ENCODE results near the gene CEP162. TPM values are rescaled to one million over a fixed set of nuclear protein-coding genes. Genes with fewer than 3 reads are reported as not detected.

The CEP162 gene
- total and polyA plus RNA-seq, 12 donors = 2.1 to 5.6 (median 3.8) TPM

DNA sequence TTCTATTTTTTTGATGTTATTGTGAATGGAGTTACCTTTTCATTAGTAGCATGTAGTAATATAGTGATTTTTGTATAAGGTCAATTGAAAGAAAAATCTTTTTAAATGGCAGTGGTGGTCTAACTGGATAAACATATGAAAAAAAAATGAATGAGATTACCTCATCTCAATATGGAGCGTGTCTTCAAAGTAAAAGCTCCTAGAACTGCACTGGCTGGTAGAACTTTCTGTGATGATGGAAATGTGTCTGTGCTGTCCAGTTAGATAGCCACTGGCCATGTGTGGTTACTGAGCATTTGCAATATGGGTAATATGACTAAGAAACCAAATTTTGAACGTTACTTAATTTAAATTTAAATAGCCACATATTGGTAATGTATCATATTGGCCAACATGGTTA, 149.8 kb downstream of the CEP162 start:
- ATAC-seq (no peak), DNase-seq (no peak)
- Histone ChIP-seq H3K4me1 (no peaks in the 10 kb centered on the region), H3K9me3 (no peaks in the 10 kb centered on the region), H3K36me3 (no peaks in the 10 kb centered on the region), H3K27ac (no peak overlapping the region), H3K27me3 (peaks cover 0 to 6% (median 0%) of the 10 kb centered on the region in 7 donors), H3K4me3 (no peak overlapping the region)
- TF ChIP-seq, protein P1, sequence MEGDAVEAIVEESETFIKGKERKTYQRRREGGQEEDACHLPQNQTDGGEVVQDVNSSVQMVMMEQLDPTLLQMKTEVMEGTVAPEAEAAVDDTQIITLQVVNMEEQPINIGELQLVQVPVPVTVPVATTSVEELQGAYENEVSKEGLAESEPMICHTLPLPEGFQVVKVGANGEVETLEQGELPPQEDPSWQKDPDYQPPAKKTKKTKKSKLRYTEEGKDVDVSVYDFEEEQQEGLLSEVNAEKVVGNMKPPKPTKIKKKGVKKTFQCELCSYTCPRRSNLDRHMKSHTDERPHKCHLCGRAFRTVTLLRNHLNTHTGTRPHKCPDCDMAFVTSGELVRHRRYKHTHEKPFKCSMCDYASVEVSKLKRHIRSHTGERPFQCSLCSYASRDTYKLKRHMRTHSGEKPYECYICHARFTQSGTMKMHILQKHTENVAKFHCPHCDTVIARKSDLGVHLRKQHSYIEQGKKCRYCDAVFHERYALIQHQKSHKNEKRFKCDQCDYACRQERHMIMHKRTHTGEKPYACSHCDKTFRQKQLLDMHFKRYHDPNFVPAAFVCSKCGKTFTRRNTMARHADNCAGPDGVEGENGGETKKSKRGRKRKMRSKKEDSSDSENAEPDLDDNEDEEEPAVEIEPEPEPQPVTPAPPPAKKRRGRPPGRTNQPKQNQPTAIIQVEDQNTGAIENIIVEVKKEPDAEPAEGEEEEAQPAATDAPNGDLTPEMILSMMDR (IDR thresholded peaks at IDR 0.05) = no peak
- 79 to 81% methylated on average over 2 of the region's 2 CpGs for WGBS, 2 donors
- intact Hi-C loops (cut with DNase I) = no loop called here

DNA sequence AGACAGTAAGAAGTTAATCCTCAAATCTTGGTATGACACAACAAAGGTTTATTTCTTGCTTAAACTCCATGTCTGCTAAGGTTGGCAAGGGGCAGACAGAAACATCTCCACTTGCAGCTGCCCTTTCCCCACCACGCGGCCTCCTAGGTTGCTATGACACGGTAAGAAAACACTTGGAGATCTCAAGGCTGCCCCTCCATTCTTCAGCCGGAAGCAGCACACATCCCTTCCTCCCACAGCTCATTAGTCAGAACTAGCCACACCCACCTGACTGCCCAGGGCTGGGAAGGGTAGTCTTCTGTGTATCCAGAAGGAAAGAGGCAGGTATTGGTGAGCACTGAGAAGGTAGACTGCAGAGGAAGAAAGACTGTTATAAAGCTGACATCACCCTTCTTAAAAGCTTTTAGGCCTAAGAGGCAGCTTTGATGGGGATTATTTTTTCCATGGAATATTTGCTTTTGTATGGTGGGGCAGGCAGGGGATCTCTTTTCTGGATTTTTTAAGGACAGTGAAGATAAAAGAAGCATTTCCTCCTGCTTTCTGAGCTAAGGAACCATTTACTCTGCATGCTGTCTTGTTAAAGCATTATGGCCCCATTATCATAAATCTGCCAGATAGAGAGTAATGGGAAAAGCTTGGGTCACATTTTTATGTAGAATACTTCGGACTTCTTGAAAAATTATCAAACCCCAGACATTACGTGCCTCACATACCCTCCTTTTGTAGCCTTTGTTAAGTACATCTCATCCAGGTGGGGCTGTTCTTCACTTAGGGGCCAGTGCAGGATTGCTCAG, 152.3 kb downstream of the CEP162 start:
- 49 to 67% methylated on average over 6 of the region's 6 CpGs for WGBS, 2 donors
- no peak overlapping the region for H3K4me3 ChIP-seq
- ATAC-seq (no peak), DNase-seq (no peak)
- H3K27ac ChIP-seq = no peak overlapping the region
- intact Hi-C loops (cut with DNase I) = no loop called here
- H3K36me3 ChIP-seq = no peaks in the 10 kb centered on the region
- TF ChIP-seq, protein P1 (IDR thresholded peaks at IDR 0.05) = no peak
- no peaks in the 10 kb centered on the region for H3K4me1 ChIP-seq
- peaks cover 0 to 11% (median 0%) of the 10 kb centered on the region in 11 donors for H3K9me3 ChIP-seq
- H3K27me3 ChIP-seq = no peaks in the 10 kb centered on the region

Other genes starting within 250 kb of the CEP162 start
- under 1 TPM in 7 of 10 donors, not detected in 3; 0.17 to 0.56 (median 0.37) TPM for gene MRAP2, start 193.9 kb downstream of the CEP162 start, total RNA-seq
- under 1 TPM; 0.14 to 0.15 TPM for gene MRAP2, start 193.9 kb downstream of the CEP162 start, polyA plus RNA-seq

Data from heart right ventricle (tissue), 16 donors.